Mucosa of descending colon (tissue), 3 donors: ENCODE results near the gene STK32A. TPM values are rescaled to one million over a fixed set of nuclear protein-coding genes. Genes with fewer than 3 reads are reported as not detected.

Experiments used
- ATAC-seq: fragments of 200-7000 bp; cut with Tn5 transposase; one replicate; pipeline ENCODE4 v1.9.1; 2020; ENCODE audit warnings: mild to moderate bottlenecking, moderate library complexity
- DNase-seq, 3 donors: peaks; one replicate each; pipeline ENCODE4 v3.0.0-alpha.2; 2020
- H3K36me3 ChIP-seq: fragments of 200-600 bp; one replicate; pipeline ENCODE4 v1.8.0; 2021; ENCODE audit warnings: low read depth, mild to moderate bottlenecking
- H3K4me1 ChIP-seq: fragments of 200-600 bp; one replicate; pipeline ENCODE4 v1.8.0; 2021; ENCODE audit warnings: low read depth, mild to moderate bottlenecking
- H3K4me3 ChIP-seq: fragments of 200-600 bp; one replicate; pipeline ENCODE4 v1.8.0; 2021; ENCODE audit warnings: mild to moderate bottlenecking
- H3K9me3 ChIP-seq: fragments of 200-600 bp; one replicate; pipeline ENCODE4 v1.8.0; 2021; ENCODE audit warnings: mild to moderate bottlenecking
- intact Hi-C, 2 donors: fragments of 100-400 bp; cut with DNase I in 1 of 2; cut with micrococcal nuclease in 1 of 2; formaldehyde crosslinking; loops; one replicate each; pipeline versions ENCODE4 v1.11.0 to v1.11.1; 2022; cut with DNase I, micrococcal nuclease
- total RNA-seq, 3 donors: library from RNA; stranded (reverse); fragmentation: NEBNext Ultra II Directional in 2 of 3; extraction: Animal tissue kit (Norgen Biotek cat#: 25700) in 2 of 3; gene quantifications; one replicate each; pipeline versions ENCODE4 v1.2.1 to v1.2.4, GENCODE V29; 2021 to 2023
- TF ChIP-seq, protein P1 (sequence below): fragments of 200-600 bp; IDR thresholded peaks from one replicate; pipeline ENCODE4 v1.8.0; 2022; ENCODE audit warnings: antibody characterized with exemption, mild to moderate bottlenecking
- donor health status: DM: no; HTN: no; CAD: no; lungs with moderate emphysema.
- donor health status: DM: no; HTN: no; CAD: no.
- donor health status: DM: no; HTN: yes; CAD: no.

Gene STK32A
- total RNA-seq, 3 donors from 2014 or later, result 0.43 to 4.0 (median 0.65) TPM

GRCh38 chr5:147418613-147419012 lies 183.8 kb downstream of the STK32A start:
- DNase-seq, result no peak
- TF ChIP-seq, protein P1, sequence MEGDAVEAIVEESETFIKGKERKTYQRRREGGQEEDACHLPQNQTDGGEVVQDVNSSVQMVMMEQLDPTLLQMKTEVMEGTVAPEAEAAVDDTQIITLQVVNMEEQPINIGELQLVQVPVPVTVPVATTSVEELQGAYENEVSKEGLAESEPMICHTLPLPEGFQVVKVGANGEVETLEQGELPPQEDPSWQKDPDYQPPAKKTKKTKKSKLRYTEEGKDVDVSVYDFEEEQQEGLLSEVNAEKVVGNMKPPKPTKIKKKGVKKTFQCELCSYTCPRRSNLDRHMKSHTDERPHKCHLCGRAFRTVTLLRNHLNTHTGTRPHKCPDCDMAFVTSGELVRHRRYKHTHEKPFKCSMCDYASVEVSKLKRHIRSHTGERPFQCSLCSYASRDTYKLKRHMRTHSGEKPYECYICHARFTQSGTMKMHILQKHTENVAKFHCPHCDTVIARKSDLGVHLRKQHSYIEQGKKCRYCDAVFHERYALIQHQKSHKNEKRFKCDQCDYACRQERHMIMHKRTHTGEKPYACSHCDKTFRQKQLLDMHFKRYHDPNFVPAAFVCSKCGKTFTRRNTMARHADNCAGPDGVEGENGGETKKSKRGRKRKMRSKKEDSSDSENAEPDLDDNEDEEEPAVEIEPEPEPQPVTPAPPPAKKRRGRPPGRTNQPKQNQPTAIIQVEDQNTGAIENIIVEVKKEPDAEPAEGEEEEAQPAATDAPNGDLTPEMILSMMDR, result no peak
- no peaks in the 10 kb centered on the region for H3K36me3 ChIP-seq
- no peaks in the 10 kb centered on the region for H3K9me3 ChIP-seq
- intact Hi-C loops, result no loop called here
- no peak for ATAC-seq
- H3K4me3 ChIP-seq, result no peak overlapping the region
- H3K4me1 ChIP-seq, result peaks cover 19% of the 10 kb centered on the region

GRCh38 chr5:147426640-147427327 lies 192.0 kb downstream of the STK32A start:
- TF ChIP-seq, protein P1, result no peak
- Histone ChIP-seq H3K36me3 (no peaks in the 10 kb centered on the region), H3K9me3 (no peaks in the 10 kb centered on the region), H3K4me3 (no peak overlapping the region), H3K4me1 (no peaks in the 10 kb centered on the region)
- no peak for DNase-seq
- intact Hi-C loops, result no loop called here
- no peak for ATAC-seq

- DNase-seq (no peak), ATAC-seq (no peak)
- Histone ChIP-seq H3K9me3 (no peaks in the 10 kb centered on the region), H3K4me3 (no peak overlapping the region), H3K4me1 (no peaks in the 10 kb centered on the region), H3K36me3 (no peaks in the 10 kb centered on the region)
- TF ChIP-seq, protein P1, result no peak
- intact Hi-C loops, result no loop called here
These were observed 192.9 kb downstream of the STK32A start for GRCh38 chr5:147427521-147428401.

DNA sequence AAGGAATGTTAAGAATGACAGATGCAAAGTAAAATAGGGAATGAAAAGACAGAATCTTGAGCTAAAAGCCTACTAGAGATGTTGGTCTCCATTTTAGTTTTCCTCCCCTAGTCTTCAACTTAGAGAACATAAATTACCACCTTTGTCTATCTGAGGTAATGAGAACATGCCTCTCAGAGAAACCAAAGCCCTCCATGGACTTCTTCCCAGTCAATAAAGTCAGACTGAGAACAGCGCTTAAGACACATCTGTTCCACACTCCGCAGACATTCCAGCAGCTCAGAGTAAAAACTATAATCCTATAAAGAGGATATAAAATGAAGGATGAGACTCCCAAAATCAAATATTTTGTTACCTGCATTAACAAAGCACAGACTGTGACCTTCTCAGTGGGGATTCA lies 195.8 kb downstream of the STK32A start:
- no peak for ATAC-seq

GRCh38 chr5:147431586-147431985 lies 196.8 kb downstream of the STK32A start:
- H3K9me3 ChIP-seq, result no peaks in the 10 kb centered on the region
- H3K4me1 ChIP-seq, result peaks cover 9% of the 10 kb centered on the region
- ATAC-seq (no peak), DNase-seq (no peak)
- intact Hi-C loops, result no loop called here
- H3K36me3 ChIP-seq, result no peaks in the 10 kb centered on the region
- TF ChIP-seq, protein P1, result no peak
- H3K4me3 ChIP-seq, result no peak overlapping the region

More for the DNA sequence above, 195.8 kb downstream of the STK32A start:
- H3K4me1 ChIP-seq, result peaks cover 9% of the 10 kb centered on the region
- no peak overlapping the region for H3K4me3 ChIP-seq
- no peaks in the 10 kb centered on the region for H3K9me3 ChIP-seq
- DNase-seq, result no peak
- no peaks in the 10 kb centered on the region for H3K36me3 ChIP-seq
- TF ChIP-seq, protein P1, result no peak
- intact Hi-C loops, result no loop called here
